Stimulated activated memory B cell treated with anti-CD40 and anti-IgM and Interleukin-4, amounts not matched to agents 10 μg/mL and 1 μg/mL and 100 μg/mL, for 72 hours (primary cell): Measurements from ENCODE around the gene CACNA1G.

ENCODE experiments used
- ATAC-seq: fragments of 150-1000 bp; cut with Tn5 transposase; 2 replicates; pipeline ENCODE4 v1.10.0; 2021
- H3K27ac Mint-ChIP-seq: one replicate; pipeline ENCODE4 v1.8.0; 2022; ENCODE audit warnings: mild to moderate bottlenecking, mixed read lengths
- H3K27me3 Mint-ChIP-seq: one replicate; pipeline ENCODE4 v1.8.0; 2022; ENCODE audit warnings: mixed read lengths
- H3K36me3 Mint-ChIP-seq: one replicate; pipeline ENCODE4 v1.8.0; 2022; ENCODE audit warnings: mixed read lengths
- H3K4me1 Mint-ChIP-seq: one replicate; pipeline ENCODE4 v1.8.0; 2022; ENCODE audit warnings: mixed read lengths
- H3K4me3 Mint-ChIP-seq: one replicate; pipeline ENCODE4 v1.8.0; 2022; ENCODE audit warnings: mild to moderate bottlenecking, moderate library complexity, mixed read lengths
- H3K9me3 Mint-ChIP-seq: one replicate; pipeline ENCODE4 v1.8.0; 2022; ENCODE audit warnings: mixed read lengths

CACNA1G gene

DNA sequence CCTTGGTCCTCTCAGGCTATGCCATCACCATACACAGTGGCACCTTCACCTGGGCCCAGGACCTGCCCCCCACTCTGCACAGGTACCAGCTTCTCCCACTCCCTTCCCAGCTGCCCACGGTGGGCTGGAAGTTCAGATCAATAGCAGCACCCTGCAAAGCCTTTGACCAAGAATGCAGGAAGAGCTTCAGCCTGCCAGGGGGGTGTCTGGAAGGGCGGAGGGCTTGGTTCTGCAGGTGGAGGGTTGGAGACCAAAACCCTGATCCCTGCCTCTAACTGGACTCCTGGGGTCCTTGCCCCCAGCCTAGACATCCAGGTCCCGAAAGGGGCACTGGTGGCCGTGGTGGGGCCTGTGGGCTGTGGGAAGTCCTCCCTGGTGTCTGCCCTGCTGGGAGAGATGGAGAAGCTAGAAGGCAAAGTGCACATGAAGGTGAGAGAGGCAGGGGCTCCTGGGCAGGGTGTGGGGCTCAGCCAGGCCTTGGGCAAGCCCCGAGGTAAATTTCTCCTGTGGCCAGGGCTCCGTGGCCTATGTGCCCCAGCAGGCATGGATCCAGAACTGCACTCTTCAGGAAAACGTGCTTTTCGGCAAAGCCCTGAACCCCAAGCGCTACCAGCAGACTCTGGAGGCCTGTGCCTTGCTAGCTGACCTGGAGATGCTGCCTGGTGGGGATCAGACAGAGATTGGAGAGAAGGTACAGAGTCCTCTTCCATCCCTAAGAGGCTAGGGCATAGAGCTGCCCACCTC, 108.5 kb downstream of the CACNA1G start:
- H3K4me1 Mint-ChIP-seq = no peaks in the 10 kb centered on the region
- no peak overlapping the region for H3K4me3 Mint-ChIP-seq
- H3K27ac Mint-ChIP-seq = no peak overlapping the region
- H3K9me3 Mint-ChIP-seq = no peaks in the 10 kb centered on the region
- no peaks in the 10 kb centered on the region for H3K36me3 Mint-ChIP-seq
- H3K27me3 Mint-ChIP-seq = no peaks in the 10 kb centered on the region
- no peak for ATAC-seq

DNA sequence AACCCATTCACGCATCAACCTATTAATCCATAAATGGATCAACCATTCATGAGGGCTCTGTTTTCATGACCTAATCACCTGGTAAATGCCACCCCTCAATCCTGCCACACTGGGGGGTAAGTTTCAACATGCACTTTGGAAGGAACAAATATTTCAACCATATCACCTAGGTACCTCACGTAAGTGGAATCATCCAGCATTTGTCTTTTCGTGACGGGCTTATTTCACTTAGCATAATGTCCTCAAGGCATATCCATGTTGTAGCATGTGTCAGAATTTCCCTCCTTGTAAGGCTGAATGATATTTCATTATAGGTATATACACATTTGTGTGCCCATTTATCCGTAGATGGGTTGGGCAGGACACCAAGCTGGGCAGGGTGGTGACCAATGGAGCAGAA, 111.6 kb downstream of the CACNA1G start:
- H3K4me3 Mint-ChIP-seq = no peak overlapping the region
- no peak overlapping the region for H3K27ac Mint-ChIP-seq
- no peak for ATAC-seq

GRCh38 chr17:50672831-50673551, 112.5 kb downstream of the CACNA1G start:
- Mint-ChIP-seq H3K4me3 (no peak overlapping the region), H3K27me3 (peaks cover 21% of the 10 kb centered on the region), H3K36me3 (no peaks in the 10 kb centered on the region), H3K4me1 (no peaks in the 10 kb centered on the region), H3K9me3 (no peaks in the 10 kb centered on the region), H3K27ac (no peak overlapping the region)
- ATAC-seq = no peak

More for the DNA sequence above, 111.6 kb downstream of the CACNA1G start:
- H3K4me1 Mint-ChIP-seq = no peaks in the 10 kb centered on the region
- H3K27me3 Mint-ChIP-seq = peaks cover 12% of the 10 kb centered on the region
- no peaks in the 10 kb centered on the region for H3K36me3 Mint-ChIP-seq
- no peaks in the 10 kb centered on the region for H3K9me3 Mint-ChIP-seq

GRCh38 chr17:50675190-50675589, 114.7 kb downstream of the CACNA1G start:
- Mint-ChIP-seq H3K27ac (no peak overlapping the region), H3K4me3 (no peak overlapping the region), H3K27me3 (peaks cover 33% of the 10 kb centered on the region), H3K36me3 (no peaks in the 10 kb centered on the region), H3K4me1 (no peaks in the 10 kb centered on the region), H3K9me3 (no peaks in the 10 kb centered on the region)
- ATAC-seq = no peak

- H3K4me1 Mint-ChIP-seq = no peaks in the 10 kb centered on the region
- no peaks in the 10 kb centered on the region for H3K36me3 Mint-ChIP-seq
- no peak overlapping the region for H3K4me3 Mint-ChIP-seq
- H3K27ac Mint-ChIP-seq = no peak overlapping the region
- H3K9me3 Mint-ChIP-seq = no peaks in the 10 kb centered on the region
- ATAC-seq = no peak
- H3K27me3 Mint-ChIP-seq = peaks cover 37% of the 10 kb centered on the region
Observed at GRCh38 chr17:50675627-50676026, 115.1 kb downstream of the CACNA1G start.

DNA sequence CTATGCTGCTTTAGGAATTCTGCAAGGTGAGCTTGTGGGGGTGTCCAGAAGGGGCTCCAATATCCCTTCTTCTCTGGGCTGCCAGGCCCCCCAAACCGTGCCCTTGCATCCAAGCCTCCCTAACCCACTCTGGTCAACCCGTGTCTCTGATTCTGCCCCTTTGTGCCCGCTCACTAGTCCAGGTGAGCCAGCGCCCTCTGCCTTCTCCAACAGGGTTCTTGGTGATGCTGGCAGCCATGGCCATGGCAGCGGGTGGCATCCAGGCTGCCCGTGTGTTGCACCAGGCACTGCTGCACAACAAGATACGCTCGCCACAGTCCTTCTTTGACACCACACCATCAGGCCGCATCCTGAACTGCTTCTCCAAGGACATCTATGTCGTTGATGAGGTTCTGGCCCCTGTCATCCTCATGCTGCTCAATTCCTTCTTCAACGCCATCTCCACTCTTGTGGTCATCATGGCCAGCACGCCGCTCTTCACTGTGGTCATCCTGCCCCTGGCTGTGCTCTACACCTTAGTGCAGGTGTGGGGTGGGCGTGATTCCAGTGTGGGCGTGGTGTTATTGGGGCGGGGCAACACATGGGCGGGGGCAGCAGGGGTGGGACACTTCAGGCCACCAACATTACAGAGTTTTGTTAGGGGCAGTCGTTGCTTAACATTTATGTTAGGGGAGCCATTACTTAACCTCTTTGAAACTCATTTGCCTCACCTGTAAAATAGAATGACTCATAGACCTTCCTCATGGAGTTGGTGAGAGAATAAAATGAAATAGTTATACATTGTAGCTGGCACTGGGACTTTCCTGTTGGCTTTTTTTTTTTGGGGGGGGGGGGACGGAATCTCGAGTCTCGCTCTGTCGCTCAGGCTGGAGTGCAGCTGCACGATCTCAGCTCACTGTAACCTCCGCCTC, 115.8 kb downstream of the CACNA1G start:
- H3K4me3 Mint-ChIP-seq = no peak overlapping the region
- peaks cover 44% of the 10 kb centered on the region for H3K27me3 Mint-ChIP-seq
- no peak for ATAC-seq
- no peaks in the 10 kb centered on the region for H3K9me3 Mint-ChIP-seq
- H3K27ac Mint-ChIP-seq = no peak overlapping the region
- H3K4me1 Mint-ChIP-seq = no peaks in the 10 kb centered on the region
- no peaks in the 10 kb centered on the region for H3K36me3 Mint-ChIP-seq
